Ishikawa (cell line): Measurements from ENCODE around the gene KLRG1.

Experiments used
- CREB1 ChIP-seq: IDR thresholded peaks from 2 replicates; pipeline ENCODE4 v1.6.1; 2012; ENCODE audit warnings: low read depth
- FOXM1 ChIP-seq: IDR thresholded peaks from 2 replicates; pipeline ENCODE4 v1.6.1; 2012; ENCODE audit warnings: low read depth, borderline replicate concordance
- RAD21 ChIP-seq: IDR thresholded peaks from 2 replicates; pipeline ENCODE4 v1.6.1; 2012; ENCODE audit warnings: low read depth
- USF1 ChIP-seq: IDR thresholded peaks from 2 replicates; pipeline ENCODE4 v1.6.1; 2012

- no peak for TF ChIP-seq RAD21
- no peak for TF ChIP-seq FOXM1
- TF ChIP-seq CREB1: no peak
- no peak for TF ChIP-seq USF1
Observed at GRCh38 chr12:8987685-8988084, 1.7 kb upstream of the KLRG1 start.
